H1 (cell line): Measurements from ENCODE around the gene HES5. TPM values are rescaled to one million over a fixed set of nuclear protein-coding genes. Genes with fewer than 3 reads are reported as not detected.

ENCODE experiments used
- CTCF ChIA-PET: fragments of 300-600 bp; sonication (Branson Sonifier 250); formaldehyde crosslinking; loops from one replicate; lab custom pipeline; 2021; ENCODE audit not compliant: partially characterized antibody; lab: Charles Lee
- POLR2A ChIA-PET: fragments of 300-600 bp; sonication (Branson Sonifier 250); formaldehyde crosslinking; loops from one replicate; lab custom pipeline; 2021; ENCODE audit warnings: inconsistent platforms; ENCODE audit not compliant: partially characterized antibody; lab: Charles Lee
- DNase-seq, 2 experiments: peaks; one replicate each; pipeline versions ENCODE4 v3.0.0 to v3.0.0-alpha.2; 2010 to 2022; ENCODE audit warnings: low spot score in 2 of 2, low read depth in 1 of 2, mixed read lengths in 1 of 2
- FAIRE-seq: peaks from 2 replicates; lab custom pipeline; 2011; peaks lifted over from hg19 to GRCh38; lab: Jason Lieb, UNC
- H2AFZ ChIP-seq: 2 replicates; pipeline ENCODE4 v1.8.1; 2012; ENCODE audit warnings: low read length, inconsistent platforms
- H2AK5ac ChIP-seq: 2 replicates; pipeline ENCODE4 v1.6.1; 2013; ENCODE audit warnings: low read depth, low read length
- H2BK120ac ChIP-seq: replicated peaks from 2 replicates; pipeline ENCODE3; 2013; ENCODE audit warnings: low read depth, low read length, inconsistent platforms
- H2BK12ac ChIP-seq: 2 replicates; pipeline ENCODE4 v1.6.1; 2013; ENCODE audit warnings: low read depth, low read length
- H2BK15ac ChIP-seq: 2 replicates; pipeline ENCODE4 v1.6.1; 2013; ENCODE audit warnings: low read length
- H2BK20ac ChIP-seq: 2 replicates; pipeline ENCODE4 v1.6.1; 2013; ENCODE audit warnings: low read length
- H2BK5ac ChIP-seq: 2 replicates; pipeline ENCODE4 v1.6.1; 2013; ENCODE audit warnings: low read depth, low read length
- H3K14ac ChIP-seq: 2 replicates; pipeline ENCODE4 v1.6.1; 2013; ENCODE audit warnings: inconsistent platforms; ENCODE audit not compliant: insufficient read length
- H3K18ac ChIP-seq: 2 replicates; pipeline ENCODE4 v1.6.1; 2013; ENCODE audit warnings: low read length; ENCODE audit errors: extremely low read depth
- H3K23ac ChIP-seq: 2 replicates; pipeline ENCODE4 v1.6.1; 2013; ENCODE audit warnings: inconsistent platforms; ENCODE audit not compliant: insufficient read length
- H3K23me2 ChIP-seq: 2 replicates; pipeline ENCODE4 v1.6.1; 2013; ENCODE audit warnings: low read depth, low read length
- H3K27ac ChIP-seq: 2 replicates; pipeline ENCODE4 v1.6.1; 2011; ENCODE audit warnings: low read depth, low read length, inconsistent platforms
- H3K27me3 ChIP-seq, 4 experiments: replicated peaks in 1 of 4; 1 replicate in 1 of 4; 2 replicates in 3 of 4; pipeline versions ENCODE4 v1.6.1 to v1.8.1; 2011 to 2013; ENCODE audit warnings: low read length in 3 of 4, mild to moderate bottlenecking in 3 of 4, inconsistent platforms in 2 of 4, mixed read lengths in 2 of 4, moderate library complexity in 1 of 4; ENCODE audit not compliant: control insufficient read depth in 3 of 4, insufficient read depth in 3 of 4; ENCODE audit errors: extremely low read depth in 1 of 4
- H3K36me3 ChIP-seq, 4 experiments: 2 replicates each; pipeline versions ENCODE4 v1.6.1 to v1.8.1; 2011 to 2013; ENCODE audit warnings: mild to moderate bottlenecking in 4 of 4, low read length in 3 of 4, moderate library complexity in 2 of 4, control low read depth in 1 of 4, inconsistent platforms in 1 of 4; ENCODE audit not compliant: insufficient read depth in 4 of 4, control insufficient read depth in 2 of 4
- H3K4ac ChIP-seq: replicated peaks from 2 replicates; pipeline ENCODE3; 2013; ENCODE audit warnings: low read length, low read depth, mixed read lengths, inconsistent platforms; ENCODE audit not compliant: insufficient read length
- H3K4me1 ChIP-seq, 4 experiments: replicated peaks in 1 of 4; 1 replicate in 1 of 4; 2 replicates in 3 of 4; pipeline versions ENCODE4 v1.6.1 to v1.8.1; 2011 to 2013; ENCODE audit warnings: low read length in 3 of 4, inconsistent platforms in 2 of 4, mixed read lengths in 1 of 4; ENCODE audit not compliant: insufficient read depth in 4 of 4, control insufficient read depth in 3 of 4
- H3K4me2 ChIP-seq, 2 experiments: 2 replicates each; pipeline versions ENCODE4 v1.6.1 to v1.8.1; 2011 to 2013; ENCODE audit warnings: low read depth in 2 of 2, low read length in 2 of 2, control low read depth in 1 of 2, inconsistent platforms in 1 of 2, mild to moderate bottlenecking in 1 of 2; ENCODE audit not compliant: insufficient read depth in 1 of 2
- H3K4me3 ChIP-seq, 4 experiments: fragments of 200-600, 300-600 bp in 1 of 4; sonication (generic), shearing (Covaris generic), sonication (Bioruptor Twin) in 1 of 4; 2 replicates each; pipeline versions ENCODE4 v1.5.1 to v1.8.1; 2011 to 2016; ENCODE audit warnings: low read length in 4 of 4, low read depth in 3 of 4, control low read depth in 2 of 4, inconsistent platforms in 2 of 4, mild to moderate bottlenecking in 2 of 4, mixed read lengths in 1 of 4, moderate library complexity in 1 of 4; ENCODE audit not compliant: insufficient read depth in 2 of 4; ENCODE audit errors: extremely low read depth in 1 of 4
- H3K56ac ChIP-seq: replicated peaks from 2 replicates; pipeline ENCODE3; 2013; ENCODE audit warnings: low read depth, mild to moderate bottlenecking, mixed read lengths, low read length, inconsistent platforms; ENCODE audit not compliant: insufficient read length
- H3K79me1 ChIP-seq: 2 replicates; pipeline ENCODE4 v1.6.1; 2013; ENCODE audit warnings: low read depth, low read length, control low read depth
- H3K79me2 ChIP-seq, 2 experiments: 2 replicates each; pipeline versions ENCODE4 v1.6.1 to v1.8.1; 2012 to 2013; ENCODE audit warnings: low read length in 2 of 2, mild to moderate bottlenecking in 2 of 2, inconsistent platforms in 1 of 2; ENCODE audit not compliant: insufficient read depth in 2 of 2, control insufficient read depth in 1 of 2
- H3K9ac ChIP-seq, 4 experiments: replicated peaks in 1 of 4; 1 replicate in 1 of 4; 2 replicates in 3 of 4; pipeline versions ENCODE4 v1.6.1 to v1.8.1; 2011 to 2013; ENCODE audit warnings: low read depth in 3 of 4, low read length in 3 of 4, control low read depth in 2 of 4, mild to moderate bottlenecking in 2 of 4, moderate library complexity in 2 of 4, inconsistent platforms in 1 of 4; ENCODE audit errors: extremely low read depth in 1 of 4
- H3K9me3 ChIP-seq, 2 experiments: 2 replicates each; pipeline versions ENCODE4 v1.6.1 to v1.8.1; 2012 to 2013; ENCODE audit warnings: mild to moderate bottlenecking in 2 of 2, moderate library complexity in 2 of 2, control low read depth in 1 of 2, inconsistent platforms in 1 of 2, low read depth in 1 of 2, low read length in 1 of 2, mixed read lengths in 1 of 2; ENCODE audit not compliant: insufficient read depth in 2 of 2
- H4K20me1 ChIP-seq, 2 experiments: replicated peaks in 1 of 2; 2 replicates each; pipeline versions ENCODE3 to v1.8.1; 2011 to 2013; ENCODE audit warnings: inconsistent platforms in 2 of 2, low read length in 2 of 2, mild to moderate bottlenecking in 1 of 2; ENCODE audit not compliant: insufficient read depth in 2 of 2, control insufficient read depth in 1 of 2
- H4K5ac ChIP-seq: 2 replicates; pipeline ENCODE4 v1.6.1; 2013; ENCODE audit warnings: low read length, low read depth, mixed read lengths, inconsistent platforms; ENCODE audit not compliant: insufficient read length
- H4K8ac ChIP-seq: 2 replicates; pipeline ENCODE4 v1.8.0; 2013; ENCODE audit warnings: mild to moderate bottlenecking, moderate library complexity, low read length, inconsistent platforms; ENCODE audit not compliant: insufficient read depth; ENCODE audit errors: extremely low read depth
- H4K91ac ChIP-seq: replicated peaks from 2 replicates; pipeline ENCODE3; 2013; ENCODE audit warnings: low read length, mixed read lengths, inconsistent platforms; ENCODE audit not compliant: insufficient read length
- BRCA1 ChIP-seq: IDR thresholded peaks from 2 replicates; pipeline ENCODE4 v1.6.1; 2012; ENCODE audit warnings: low read depth, low read length, improper control_type of control experiment
- CTCF ChIP-seq, 3 experiments: IDR thresholded peaks; 1 replicate in 2 of 3; 2 replicates in 1 of 3; pipeline versions ENCODE4 v1.5.1 to v1.6.1; 2011; ENCODE audit warnings: low read length in 3 of 3, mild to moderate bottlenecking in 3 of 3, inconsistent platforms in 2 of 3, low read depth in 1 of 3, moderate library complexity in 1 of 3; ENCODE audit not compliant: insufficient read depth in 1 of 3; ENCODE audit errors: control extremely low read depth in 1 of 3
- POU5F1 ChIP-seq: IDR thresholded peaks from 2 replicates; pipeline ENCODE4 v1.6.1; 2011; ENCODE audit warnings: low read depth, mild to moderate bottlenecking, low read length, moderate library complexity
- RBBP5 ChIP-seq: IDR thresholded peaks from 2 replicates; pipeline ENCODE4 v1.7.1; 2012; ENCODE audit warnings: low read depth, mild to moderate bottlenecking, inconsistent platforms, low read length, moderate library complexity, borderline replicate concordance
- SRF ChIP-seq: IDR thresholded peaks from 2 replicates; pipeline ENCODE4 v1.6.1; 2011; ENCODE audit warnings: mild to moderate bottlenecking, low read depth, low read length, moderate library complexity
- TBP ChIP-seq: IDR thresholded peaks from 2 replicates; pipeline ENCODE4 v1.6.1; 2011; ENCODE audit warnings: low read depth, low read length, improper control_type of control experiment
- WGBS, 2 experiments: shearing (Covaris generic) in 1 of 2; methylation state at CpG; one replicate each; pipeline versions ENCODE4 v1.1.6 to v1.1.7; 2013 to 2015; ENCODE audit warnings: low lambda C conversion rate in 2 of 2, mixed read lengths in 2 of 2, inconsistent platforms in 1 of 2, low coverage in 1 of 2, missing lambda C conversion rate in 1 of 2; ENCODE audit not compliant: insufficient replicate concordance in 2 of 2, insufficient coverage in 1 of 2, insufficient read length in 1 of 2; ENCODE audit errors: extremely low coverage in 1 of 2, missing lambda C conversion rate in 1 of 2; 5-methylcytosine and 5-hydroxymethylcytosine counted together
- polyA plus RNA-seq, 7 experiments: library from polyadenylated mRNA; depleted of rRNA in 3 of 7; stranded (reverse) in 5 of 7; unstranded in 2 of 7; fragments of >200 nt in 5 of 7; fragments of 200-250 nt in 2 of 7; gene quantifications; 1 replicate in 5 of 7; 2 replicates in 1 of 7; 4 replicates in 1 of 7; pipeline versions ENCODE4 v1.2.1 to v1.2.3, GENCODE V29; 2011 to 2013; ENCODE audit warnings: missing spikeins in 2 of 7, mixed read lengths in 2 of 7
- total RNA-seq: library from RNA; stranded (reverse); fragmentation: NEBNext Ultra II Directional; extraction: Animal tissue kit (Norgen Biotek cat#: 25700); gene quantifications from 2 replicates; pipeline ENCODE4 v1.2.1, GENCODE V29; 2021

HES5 gene
- total and polyA plus RNA-seq, 2 of the 8 experiments (the other 6 are each of a cell fraction or from before 2014, with no cell fraction given): 0.22 TPM; not detected in 1

DNA sequence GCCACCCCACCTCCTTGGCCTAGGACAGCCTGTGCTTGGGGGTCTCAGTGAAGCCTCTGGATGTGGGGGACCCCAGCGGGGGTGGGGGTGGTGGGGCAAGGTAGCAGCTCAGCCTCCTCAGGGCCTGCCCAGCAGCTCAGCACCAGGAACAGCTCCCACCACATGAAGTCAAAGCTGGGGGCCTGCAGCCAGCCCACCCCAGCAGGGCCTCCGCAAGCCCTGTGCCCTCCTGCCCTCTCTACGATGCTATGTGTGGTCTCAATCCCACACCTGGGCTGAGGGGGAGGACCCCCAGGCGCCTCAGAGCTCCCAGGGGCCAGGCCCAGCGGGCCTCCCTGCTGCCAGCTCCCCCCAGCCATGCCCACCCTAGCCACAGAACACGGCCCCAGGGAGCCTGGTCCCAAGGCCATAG lies 22.3 kb downstream of the HES5 start:
- ChIA-PET POLR2A (interaction anchor here (1.3 to 2.8 kb wide), 2 partner anchors 11 to 18 kb away, joined by 3 to 11 read pairs; partner anchors contain the start of gene PANK4), CTCF (interaction anchor here (1.2 to 2.4 kb wide), 5 partner anchors 14 to 93 kb away, joined by 3 to 9 read pairs (median 5); no protein-coding TSS in a partner anchor)
- H3K36me3 ChIP-seq: peaks cover 8 to 34% (median 19%) of the 10 kb centered on the region in 4 experiments; a peak in 6 of 8 replicates

More for the DNA sequence above, 22.3 kb downstream of the HES5 start:
- Histone ChIP-seq H3K56ac (no peak overlapping the region), H3K4me3 (no peak overlapping the region), H3K23me2 (no peaks in the 10 kb centered on the region), H3K9me3 (no peaks in the 10 kb centered on the region), H3K4me2 (no peak overlapping the region), H2BK15ac (no peak overlapping the region), H3K4me1 (no peaks in the 10 kb centered on the region; a peak in 1 of 7 replicates), H4K91ac (no peak overlapping the region), H3K4ac (no peak overlapping the region), H3K79me1 (no peaks in the 10 kb centered on the region; the same call in 1 of the 2 replicates), H3K18ac (no peak overlapping the region), H2BK20ac (no peak overlapping the region), H2BK12ac (no peak overlapping the region), H2AFZ (no peak overlapping the region), H4K8ac (no peak overlapping the region), H4K20me1 (peaks cover 6 to 20% of the 10 kb centered on the region in 2 experiments), H3K23ac (no peak overlapping the region), H2BK5ac (no peak overlapping the region), H3K79me2 (no peaks in the 10 kb centered on the region), H3K9ac (no peak overlapping the region), H2AK5ac (no peak overlapping the region), H4K5ac (no peak overlapping the region), H3K27me3 (no peaks in the 10 kb centered on the region), H3K27ac (no peak overlapping the region), H3K14ac (no peak overlapping the region), H2BK120ac (no peak overlapping the region)
- TF ChIP-seq TBP (no peak), BRCA1 (no peak), CTCF (IDR thresholded peaks at IDR 0.05; ENCODE audit: control extremely low read depth in 1 of 3, insufficient read depth in 1 of 3, low read depth in 1 of 3, low read length in 3 of 3) (no peak), SRF (no peak), RBBP5 (no peak), POU5F1 (no peak)
- WGBS, 2 experiments: 89% methylated on average over 6 of the region's 6 CpGs; no CpG with 5 or more reads in 1 of the 2 experiments
- DNase-seq (no peak), FAIRE-seq (no peak)
